ENCODE data around the gene TPSD1.

- TF ChIP-seq CTCF (IDR thresholded peaks at IDR 0.05) (no peak), POLR2A (IDR thresholded peaks at IDR 0.05) (no peak)
These were observed 49.1 kb upstream of the TPSD1 start for GRCh38 chr16:1206786-1207185.
